ENCODE measurements around the gene FARS2. TPM values are rescaled to one million over a fixed set of nuclear protein-coding genes. Genes with fewer than 3 reads are reported as not detected.
"Not testable (repeated sequence)": the region's sequence is repeated elsewhere in the genome, so short reads cannot be mapped to it uniquely, and the experiment has no call there.

FARS2 gene
- total RNA-seq, 1 donor from 2014 or later: 24.8 TPM

DNA sequence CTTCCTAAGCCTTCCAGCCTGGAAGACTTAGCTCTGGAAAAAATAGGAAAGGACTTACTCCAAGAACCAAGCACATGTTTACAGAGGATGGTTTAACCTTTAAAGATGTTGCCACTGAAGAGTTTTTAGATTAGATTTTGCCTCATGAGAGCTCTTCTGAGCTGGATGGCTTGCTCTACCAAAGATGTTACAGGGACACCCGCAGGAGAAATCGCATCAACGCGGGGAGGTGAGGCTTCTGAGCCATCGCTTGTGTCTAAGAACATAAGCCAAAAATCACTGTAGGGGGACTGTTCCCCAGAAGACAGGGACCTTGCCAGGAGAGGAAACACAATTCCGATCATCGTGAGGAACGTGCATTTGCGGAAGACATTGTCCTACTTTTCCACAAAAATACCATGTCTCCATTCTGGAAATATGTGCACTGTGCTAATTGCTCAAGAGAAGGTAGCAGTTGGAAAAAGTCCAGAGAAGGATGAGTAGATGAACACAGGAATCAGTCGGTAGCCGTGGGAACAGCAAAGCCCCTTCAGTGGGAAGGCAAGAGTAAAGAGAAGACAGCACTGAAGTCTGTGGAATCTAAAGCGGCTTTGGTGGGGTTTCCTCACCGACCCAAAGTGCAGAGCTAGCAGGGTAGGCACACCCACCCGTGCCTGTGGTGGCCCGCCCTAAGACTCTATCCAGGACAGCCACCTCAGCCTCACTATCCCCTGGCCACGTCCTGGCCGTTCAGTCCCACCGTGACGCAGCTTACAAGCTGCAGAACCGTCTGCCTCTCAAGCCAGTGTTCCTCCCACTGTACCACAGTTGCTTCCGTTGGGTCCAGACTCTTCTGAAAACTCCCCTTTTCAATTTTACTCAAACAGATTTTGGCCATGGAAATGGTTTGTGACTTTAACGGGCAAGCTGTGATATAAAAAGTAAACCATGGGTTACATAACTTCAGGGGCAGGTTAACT, 410.6 kb downstream of the FARS2 start:
- no peak for DNase-seq

DNA sequence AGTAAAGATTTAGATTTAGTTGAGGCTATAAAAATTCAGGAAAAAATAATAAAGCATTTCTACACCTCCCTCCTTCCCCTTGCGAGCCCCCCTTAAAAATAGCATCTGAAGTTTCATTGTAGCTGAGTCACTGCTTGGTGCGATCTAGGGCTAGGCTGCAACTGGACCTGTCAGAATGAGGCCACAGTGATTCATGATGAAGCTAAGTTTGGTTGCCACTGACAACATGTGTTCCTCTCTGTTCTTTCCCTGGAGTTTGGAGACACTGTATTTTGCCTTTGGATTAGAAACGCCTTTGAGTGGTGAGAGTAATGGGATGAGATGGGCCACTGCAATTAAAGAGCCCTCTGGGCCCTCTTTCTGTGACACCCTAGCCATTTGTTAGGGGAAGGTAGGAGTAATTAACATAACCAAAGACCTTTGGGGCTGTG, 411.3 kb downstream of the FARS2 start:
- no peak for DNase-seq

GRCh38 chr6:5673019-5673790, 411.9 kb downstream of the FARS2 start:
- DNase-seq: no peak

DNA sequence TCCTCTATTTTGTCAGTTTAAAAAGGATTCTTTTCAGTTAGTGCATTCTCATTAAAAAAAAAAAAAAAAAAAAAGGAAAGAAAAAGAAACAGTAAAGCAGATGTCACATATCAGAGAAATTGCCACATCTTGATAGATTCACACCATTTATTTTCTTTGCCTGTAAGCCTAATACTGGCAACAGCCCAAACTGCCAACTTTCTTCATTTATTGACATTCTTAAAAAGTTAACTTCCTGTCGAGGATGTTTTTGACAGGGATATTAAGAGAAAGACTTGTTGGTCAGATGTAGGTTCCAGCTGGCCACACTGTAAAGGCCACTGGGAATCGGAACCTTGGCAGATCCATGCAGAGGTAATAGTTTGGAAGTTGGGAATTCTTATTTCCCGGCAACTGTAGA, 412.8 kb downstream of the FARS2 start:
- no peak for DNase-seq

GRCh38 chr6:5674721-5675120, 413.4 kb downstream of the FARS2 start:
- no peak for DNase-seq

DNA sequence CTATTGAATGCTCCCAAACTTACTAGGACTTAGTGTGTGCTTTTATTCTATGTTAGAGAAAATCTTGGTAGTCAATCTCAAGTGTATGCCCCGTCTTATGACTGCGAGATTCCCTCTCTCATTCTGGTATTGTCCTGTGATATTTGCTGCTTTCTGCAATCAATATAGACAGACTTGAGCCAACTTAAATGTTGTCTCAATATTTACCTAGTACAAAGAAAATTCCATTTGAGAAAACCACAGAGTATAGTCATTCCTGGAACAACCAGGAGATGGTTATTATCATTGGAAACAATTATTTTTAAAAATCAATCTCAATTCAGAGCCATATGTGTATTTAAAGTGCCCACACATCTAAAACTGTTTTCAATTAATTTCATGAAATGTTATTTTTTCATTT, 415.4 kb downstream of the FARS2 start:
- DNase-seq: no peak

GRCh38 chr6:5677219-5678000, 416.1 kb downstream of the FARS2 start:
- DNase-seq: no peak

DNA sequence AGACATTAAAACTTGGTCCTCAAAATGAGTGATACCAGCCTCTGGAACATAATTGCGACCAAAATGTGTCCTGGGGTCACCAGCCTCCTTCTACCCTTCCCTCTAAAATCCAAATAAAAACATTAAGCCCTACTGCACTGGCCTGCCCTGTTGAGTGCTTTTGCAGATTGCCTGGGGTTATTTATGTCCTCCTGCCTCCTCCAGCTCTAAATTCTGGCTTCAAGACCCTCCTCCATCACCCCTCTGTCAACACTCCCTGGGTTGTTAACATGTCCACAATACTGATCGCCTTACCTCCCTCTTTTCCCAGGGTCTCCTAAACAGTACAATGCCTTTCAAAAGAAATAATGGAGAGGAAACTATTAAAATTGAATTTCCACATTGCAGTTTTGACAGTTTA, 418.0 kb downstream of the FARS2 start:
- DNase-seq: no peak

- no peak for DNase-seq
These were observed 418.4 kb downstream of the FARS2 start for GRCh38 chr6:5679691-5680090.

GRCh38 chr6:5680095-5680494, 418.8 kb downstream of the FARS2 start:
- DNase-seq: no peak

DNA sequence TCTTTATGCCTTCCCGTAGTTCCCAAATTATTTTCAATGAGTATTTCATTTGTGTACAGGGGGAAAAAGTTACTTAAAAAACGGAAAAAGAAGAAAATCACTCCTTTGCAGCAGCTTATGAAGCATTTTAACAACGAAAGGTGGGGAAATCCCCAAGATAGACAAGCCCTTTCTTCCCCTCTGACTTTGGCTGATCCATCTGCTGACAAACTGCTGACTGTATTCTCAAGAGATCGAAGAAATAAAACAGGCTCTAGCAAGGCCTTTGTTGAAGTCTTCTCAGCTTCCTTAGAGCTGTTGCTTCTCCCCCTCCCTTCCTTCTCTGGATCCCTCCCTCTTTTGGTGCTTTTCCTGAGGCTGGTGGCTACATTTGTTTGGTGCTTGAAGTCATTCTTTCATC, 420.2 kb downstream of the FARS2 start:
- DNase-seq: no peak

DNA sequence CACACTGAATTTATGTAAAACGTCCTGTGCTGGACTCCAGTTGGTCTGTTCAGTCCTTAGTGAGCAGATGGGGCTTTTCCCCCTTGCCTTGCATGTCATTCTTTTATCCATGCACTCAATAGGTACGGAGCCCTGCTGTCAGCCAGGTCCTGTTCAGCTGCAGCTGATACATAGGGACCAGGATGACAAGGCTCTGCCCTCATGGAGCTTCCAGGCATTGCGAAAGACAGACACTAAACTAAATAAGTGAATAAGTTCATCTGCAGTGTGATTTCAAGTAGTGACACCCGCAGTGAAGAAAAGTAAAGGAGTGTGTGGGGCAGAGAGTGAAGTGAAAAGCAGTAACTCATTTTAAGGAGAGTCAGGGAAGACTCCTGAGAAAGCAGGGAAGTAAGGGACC, 421.2 kb downstream of the FARS2 start:
- DNase-seq: no peak

DNA sequence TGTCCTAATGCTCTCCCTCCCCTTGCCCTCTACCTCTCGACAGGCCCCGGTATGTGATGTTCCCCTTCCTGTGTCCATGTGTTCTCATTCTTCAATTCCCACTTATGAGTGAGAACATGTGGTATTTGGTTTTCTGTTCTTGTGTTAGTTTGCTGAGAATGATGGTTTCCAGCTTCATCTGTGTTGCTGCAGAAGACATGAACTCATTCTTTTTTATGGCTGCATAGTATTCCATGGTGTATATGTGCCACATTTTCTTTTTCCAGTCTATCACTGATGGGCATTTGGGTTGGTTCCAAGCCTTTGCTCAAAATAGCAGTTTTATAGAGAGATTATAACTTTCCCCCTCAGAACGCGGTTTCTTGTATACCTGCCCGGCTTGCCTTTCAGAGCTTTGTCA, 422.4 kb downstream of the FARS2 start:
- not testable (repeated sequence) for DNase-seq

DNA sequence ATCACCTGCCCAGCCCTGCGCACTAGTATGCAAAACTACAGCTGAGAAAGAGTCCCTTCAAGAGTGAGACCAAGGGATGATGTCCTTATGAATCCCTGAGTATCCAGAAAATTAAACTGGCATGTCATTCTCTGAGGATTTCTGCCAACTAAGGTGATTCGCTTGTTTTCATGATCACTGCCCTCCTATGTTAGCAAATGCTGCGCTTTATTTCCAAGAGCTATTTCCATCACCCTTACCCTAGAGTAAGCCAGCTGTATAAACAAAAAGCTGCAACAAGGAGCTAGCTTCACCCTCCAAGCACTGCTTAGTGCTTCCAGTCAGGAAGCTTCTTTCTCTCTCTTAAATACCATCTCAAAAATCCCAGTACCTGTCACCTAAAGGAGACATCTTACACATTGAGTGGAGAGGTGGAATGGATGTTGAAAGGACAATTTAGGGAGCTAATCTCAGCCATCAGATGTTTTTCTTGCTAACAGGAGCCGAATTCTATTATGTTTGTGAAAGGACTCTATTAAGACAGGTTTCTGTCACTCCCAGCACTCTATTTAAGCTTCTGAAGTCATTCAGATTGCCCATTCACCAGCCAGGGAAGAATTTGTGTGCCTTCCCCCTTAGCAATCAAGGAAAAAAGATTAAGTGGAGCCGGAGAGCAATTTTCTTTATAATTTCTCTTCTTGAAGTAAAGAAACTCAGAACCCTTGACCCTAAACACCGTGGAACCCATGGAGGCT, 423.2 kb downstream of the FARS2 start:
- no peak for DNase-seq

GRCh38 chr6:5693225-5694145, 432.2 kb downstream of the FARS2 start:
- no peak for DNase-seq

DNA sequence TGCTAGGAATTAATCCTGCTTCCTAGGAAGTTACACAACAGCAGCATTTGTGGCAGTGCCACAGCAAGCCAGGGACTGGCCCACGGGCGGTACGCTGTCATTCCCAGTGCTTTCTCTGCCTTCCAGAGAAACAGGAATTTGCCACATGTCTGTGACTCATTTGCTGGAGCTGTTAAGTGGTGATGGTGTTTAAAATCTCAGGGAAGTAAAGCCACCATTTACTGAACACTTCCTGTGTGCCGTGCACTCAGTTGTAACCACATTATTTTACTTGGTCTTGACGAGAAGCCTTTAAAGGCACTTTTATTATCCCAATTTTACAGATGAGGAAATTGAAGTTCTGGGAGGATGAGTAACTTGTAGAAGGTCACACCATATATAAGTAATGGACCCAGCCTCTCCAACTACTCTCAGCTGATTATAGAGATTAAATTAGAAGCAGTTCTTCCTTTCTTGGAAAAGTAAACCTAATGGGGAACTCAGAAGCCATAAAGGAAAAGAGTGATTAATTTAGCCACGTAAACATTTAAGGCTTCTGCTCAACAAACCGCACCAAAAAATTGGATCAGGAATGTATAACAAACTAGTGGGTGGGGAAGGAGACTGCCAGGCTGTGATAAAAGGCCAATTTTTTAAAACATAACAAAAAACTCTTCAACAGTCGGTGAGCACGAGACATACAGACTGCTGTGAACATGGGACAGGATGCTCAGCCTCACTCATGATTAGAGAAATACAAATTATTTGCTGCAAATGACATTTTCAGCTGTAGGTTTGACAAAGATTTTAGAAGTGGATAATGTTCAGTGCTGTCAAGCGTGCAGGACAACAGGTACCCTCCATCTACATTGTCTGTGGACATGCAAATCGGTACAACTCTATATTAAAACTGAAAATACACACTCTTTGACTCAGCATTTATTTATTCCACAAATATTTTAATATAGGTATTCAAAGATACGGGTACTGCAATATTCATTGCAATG, 434.2 kb downstream of the FARS2 start:
- DNase-seq: no peak

GRCh38 chr6:5697508-5697907, 436.2 kb downstream of the FARS2 start:
- no peak for DNase-seq

DNA sequence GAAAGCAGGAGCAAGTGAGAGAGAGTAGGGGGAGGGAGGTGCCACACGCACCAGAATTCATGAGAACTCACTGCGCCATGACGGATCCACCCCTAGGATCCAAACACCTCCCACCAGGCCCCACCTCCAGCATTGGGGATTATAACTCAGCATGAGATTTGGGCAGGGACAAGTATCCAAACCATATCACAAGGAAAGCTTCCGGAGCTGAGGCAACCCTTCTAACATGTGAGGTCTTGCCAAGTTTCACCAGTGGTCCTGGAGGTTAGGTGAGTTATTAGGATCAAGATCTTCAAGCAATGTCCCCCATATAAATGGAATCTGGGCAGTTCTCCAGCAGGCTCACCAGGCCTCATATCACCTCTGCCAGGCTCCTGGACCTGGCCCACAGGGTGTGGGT, 437.0 kb downstream of the FARS2 start:
- no peak for DNase-seq

DNA sequence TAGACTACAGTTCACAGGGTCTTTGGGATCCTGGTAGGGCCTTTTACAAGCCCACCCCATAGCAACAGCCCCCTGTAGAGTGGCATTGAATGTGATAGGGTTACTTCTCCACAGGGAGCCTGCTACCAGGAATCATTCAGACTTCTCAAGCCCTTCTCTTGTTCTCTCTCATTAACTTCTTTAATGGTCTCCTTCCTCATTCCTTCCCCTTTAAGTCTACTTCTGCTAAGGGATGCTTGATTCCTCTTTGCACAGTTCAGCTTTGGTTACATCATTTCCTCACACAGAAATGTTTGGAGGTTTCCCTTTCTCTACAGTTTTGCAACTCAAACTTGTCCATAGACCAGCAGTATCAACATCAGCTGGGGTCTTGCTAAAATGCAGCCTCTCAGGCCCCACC, 437.8 kb downstream of the FARS2 start:
- DNase-seq: not testable (repeated sequence)

GRCh38 chr6:5701174-5701573, 439.9 kb downstream of the FARS2 start:
- DNase-seq: no peak

Data from occipital lobe (tissue), 2 donors.